HG03280 (cell line): ENCODE results near the gene SPRR2A.
"Not testable (repeated sequence)": the region's sequence is repeated elsewhere in the genome, so short reads cannot be mapped to it uniquely, and the experiment has no call there.

Source experiments
- ATAC-seq: cut with Tn5 transposase; IDR thresholded peaks from one replicate; pipeline ENCODE4 v1.9.1; 2021; ENCODE audit warnings: mild to moderate bottlenecking, moderate library complexity; ENCODE audit not compliant: unreplicated experiment

Gene SPRR2A

DNA sequence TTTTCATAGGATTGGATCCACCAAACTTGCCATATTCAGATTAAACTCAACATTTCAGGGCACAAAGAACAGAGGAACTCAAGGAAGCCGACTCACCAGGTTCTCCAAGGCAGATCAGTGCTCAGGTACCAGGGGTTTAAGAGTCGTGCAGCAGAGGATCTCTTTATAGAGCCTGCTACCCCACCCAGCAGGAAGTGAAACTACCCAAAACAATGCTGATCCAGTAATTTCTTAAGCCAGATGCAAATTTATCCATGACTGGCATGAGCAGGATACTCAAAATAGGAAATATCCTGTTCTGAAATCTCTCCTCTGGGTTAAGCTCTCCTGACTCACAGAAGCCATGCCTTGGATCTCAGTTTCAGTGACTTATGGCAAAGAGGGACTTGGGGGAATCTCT, at the start of gene SPRR2A:
Gene SPRR2A (minus strand): TSS at position 138 of the 400 bp plus-strand sequence. CDS start 777 bp downstream, outside the sequence.
- ATAC-seq: no peak

DNA sequence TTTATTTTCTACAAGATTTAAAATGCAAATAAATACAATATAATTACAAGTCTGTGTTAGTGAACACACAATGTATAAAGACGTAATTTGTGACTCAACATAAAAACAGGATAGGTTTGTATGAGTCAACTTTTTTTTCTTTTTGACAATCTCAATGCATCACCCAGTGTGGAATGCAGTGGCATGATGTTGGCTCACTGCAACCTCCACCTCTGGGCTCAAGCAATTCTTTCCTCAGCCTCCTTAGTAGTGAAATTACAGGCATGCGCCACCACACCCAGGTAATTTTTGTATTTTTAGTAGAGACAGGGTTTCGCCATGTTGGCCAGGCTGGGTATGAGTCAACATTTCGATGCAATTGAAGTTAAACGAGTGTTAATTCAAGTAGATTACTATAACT, 42.9 kb upstream of the SPRR2A start:
- ATAC-seq: no peak

DNA sequence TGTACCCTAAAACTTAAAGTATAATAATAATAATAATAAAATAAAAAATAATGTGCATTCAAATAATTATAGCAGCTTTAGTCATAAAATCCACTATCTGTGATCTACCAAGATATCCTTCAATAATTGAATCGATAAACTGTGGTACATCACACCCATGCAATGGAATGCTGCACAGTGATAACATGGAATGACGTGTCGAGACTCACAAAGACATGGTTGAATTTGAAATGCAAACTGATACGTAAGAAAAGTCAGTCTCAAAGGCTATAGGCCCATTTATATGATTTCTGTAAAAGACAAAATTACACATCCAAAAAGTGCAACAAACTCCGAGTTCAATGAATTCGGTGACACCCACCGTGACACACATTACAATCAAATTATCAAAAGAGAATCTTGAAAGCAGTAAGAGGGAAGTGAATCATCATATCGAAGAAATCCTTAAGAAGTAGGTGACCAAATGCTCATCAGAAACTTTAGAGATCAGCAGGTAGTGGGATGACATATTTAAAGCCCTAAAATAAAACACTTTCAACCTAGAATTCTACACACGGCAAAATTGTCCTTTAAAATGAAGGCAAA, 42.2 kb upstream of the SPRR2A start:
- ATAC-seq: no peak

DNA sequence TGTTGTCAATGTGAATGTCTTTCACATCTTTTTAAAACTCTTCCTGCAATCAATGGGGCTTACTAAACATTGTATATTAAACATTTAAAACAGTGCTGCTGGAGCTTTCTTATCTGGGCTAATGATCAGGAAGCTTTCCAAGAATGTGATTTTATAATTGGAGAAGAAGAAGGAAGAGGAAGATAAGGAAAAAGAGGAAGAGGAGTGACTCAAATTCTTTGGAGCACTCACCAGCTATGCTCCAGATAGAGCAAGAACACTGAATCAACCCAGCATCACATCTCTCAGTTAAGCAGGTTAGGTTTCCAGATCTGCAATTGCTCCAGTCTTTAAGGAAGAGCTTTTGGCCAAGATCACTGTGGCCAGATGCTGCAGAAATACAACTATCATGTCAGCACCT, 38.5 kb upstream of the SPRR2A start:
- no peak for ATAC-seq

DNA sequence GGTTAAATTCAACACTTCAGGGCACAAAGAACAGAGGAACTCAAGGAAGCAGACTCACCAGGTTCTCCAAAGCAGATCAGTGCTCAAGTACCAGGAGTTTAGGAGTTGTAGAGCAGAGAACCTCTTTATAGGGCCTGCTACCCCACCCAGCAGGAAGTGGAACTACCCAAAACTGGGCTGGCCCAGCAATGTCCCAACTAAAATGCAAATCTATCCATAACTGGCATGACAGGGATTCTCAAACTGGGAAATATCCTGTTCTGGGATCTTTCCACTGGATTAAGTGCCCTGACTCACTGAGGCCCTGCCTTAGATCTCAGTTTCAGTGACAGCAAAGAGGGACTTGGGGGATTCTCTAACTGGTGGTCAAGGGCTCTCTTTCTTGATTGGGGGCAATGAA, 37.1 kb upstream of the SPRR2A start, which contains the start of gene SPRR2E:
Gene SPRR2E (minus strand): TSS at position 101 of the 400 bp plus-strand sequence. CDS start 775 bp downstream, outside the sequence.
- ATAC-seq: no peak

DNA sequence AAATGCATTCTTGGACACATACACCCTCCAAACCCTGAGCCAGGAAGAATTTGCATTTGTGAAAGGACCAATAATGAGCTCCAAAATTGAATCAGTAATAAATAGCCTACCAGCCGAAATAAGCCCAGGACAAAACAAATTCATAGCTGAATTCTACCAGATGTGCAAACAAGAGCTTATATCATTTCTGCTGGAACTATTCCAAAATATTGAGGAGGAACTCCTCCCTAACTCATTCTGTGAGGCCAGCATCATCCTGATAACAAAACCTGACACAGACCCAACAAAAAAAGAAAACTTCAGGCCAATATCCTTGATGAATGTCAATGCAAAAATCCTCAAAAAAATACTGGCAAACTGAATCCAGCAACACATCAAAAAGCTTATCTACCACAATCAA, 30.3 kb upstream of the SPRR2A start:
- ATAC-seq: no peak

DNA sequence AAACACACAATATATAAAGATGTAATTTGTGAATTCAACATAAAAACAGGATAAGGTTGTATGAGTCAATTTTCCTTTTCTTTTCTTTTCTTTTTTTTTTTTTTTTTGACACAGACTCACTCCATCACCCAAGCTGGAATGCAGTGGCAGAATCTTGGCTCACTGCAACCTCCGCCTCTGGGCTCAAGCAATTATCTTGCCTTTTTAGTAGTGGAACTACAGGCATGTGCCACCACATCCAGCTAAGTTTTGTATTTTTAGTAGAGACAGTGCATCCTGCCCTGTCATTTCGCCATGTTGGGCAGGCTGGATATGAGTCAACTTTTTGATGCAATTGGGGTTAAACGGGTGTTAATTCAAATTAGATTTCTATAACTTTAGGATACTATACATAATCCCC, 24.4 kb upstream of the SPRR2A start:
- ATAC-seq: no peak

DNA sequence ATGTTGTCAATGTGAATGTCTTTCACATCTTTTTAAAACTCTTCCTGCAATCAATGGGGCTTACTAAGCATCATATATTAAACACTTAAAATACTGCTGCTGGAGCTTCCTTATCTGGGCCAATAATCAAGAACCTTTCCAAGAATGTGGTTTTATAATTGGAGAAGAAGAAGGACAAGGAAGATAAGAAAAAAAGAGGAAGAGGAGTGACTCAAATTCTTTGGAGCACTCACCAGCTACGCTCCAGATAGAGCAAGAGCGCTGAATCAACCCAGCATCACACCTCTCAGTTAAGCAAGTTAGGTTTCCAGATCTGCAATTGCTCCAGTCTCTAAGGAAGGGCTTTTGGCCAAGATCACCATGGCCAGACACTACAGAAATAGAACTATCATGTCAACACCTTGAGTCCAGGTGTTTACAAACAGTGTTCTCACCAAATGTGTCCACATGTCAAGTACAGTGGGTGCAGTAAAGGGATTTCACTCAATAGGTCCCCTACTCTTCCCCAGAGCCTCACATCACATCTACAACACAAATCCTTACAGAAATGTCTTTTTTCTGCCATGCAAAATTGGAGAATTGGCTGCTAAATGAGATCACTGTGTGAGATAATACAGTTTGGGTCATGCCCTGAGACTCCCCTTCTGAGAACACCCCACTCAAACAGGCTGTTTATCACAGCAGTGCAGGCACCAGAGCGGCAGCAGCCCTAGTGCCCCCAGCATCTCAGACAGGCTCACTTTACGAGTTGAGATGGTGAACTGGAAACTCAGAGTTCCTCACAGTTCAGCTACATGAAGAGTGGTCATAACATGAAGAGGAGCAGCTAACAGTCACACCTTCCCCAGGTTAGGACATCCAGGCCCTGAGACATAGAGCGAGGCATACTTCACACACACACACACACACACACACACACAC, 15.8 kb upstream of the SPRR2A start:
- no peak for ATAC-seq

DNA sequence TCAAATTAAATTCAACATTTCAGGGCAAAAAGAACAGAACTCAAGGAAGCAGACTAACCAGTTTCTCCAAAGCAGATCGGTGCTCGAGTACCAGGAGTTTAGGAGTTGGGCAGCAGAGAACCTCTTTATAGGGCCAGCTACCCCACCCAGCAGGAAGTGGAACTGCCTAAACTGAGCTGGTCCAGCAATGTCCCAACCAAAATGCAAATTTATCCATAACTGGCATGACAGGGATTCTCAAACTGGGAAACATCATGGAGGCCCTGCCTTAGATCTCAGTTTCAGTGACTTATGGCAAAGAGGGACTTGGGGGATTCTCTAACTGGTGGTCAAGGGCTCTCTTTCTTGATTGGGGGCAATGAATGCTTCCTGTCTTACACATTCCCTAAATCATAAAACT, 14.2 kb upstream of the SPRR2A start, which contains the start of gene SPRR2B:
Gene SPRR2B (minus strand): TSS at position 101 of the 400 bp plus-strand sequence. CDS start 772 bp downstream, outside the sequence.
- ATAC-seq: no peak

DNA sequence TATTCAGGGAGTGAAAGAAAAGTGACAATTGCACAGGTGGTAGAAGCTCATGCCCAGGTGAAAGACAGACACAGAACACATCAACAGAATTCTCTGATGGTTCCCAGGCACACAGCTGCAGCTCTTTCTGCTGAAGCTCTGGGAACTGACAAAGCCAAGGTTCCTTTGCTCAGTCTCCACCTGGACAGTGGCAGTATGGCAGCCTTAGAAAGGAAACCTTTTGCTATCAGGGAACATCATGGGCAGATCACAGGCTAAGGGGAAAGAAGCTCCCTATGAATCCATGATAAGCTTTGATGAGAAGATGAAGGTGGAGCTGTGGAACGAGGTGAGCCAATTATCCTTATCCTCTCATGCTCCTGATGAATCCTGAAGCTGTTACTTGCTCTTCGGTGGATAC, 12.9 kb upstream of the SPRR2A start:
- no peak for ATAC-seq

DNA sequence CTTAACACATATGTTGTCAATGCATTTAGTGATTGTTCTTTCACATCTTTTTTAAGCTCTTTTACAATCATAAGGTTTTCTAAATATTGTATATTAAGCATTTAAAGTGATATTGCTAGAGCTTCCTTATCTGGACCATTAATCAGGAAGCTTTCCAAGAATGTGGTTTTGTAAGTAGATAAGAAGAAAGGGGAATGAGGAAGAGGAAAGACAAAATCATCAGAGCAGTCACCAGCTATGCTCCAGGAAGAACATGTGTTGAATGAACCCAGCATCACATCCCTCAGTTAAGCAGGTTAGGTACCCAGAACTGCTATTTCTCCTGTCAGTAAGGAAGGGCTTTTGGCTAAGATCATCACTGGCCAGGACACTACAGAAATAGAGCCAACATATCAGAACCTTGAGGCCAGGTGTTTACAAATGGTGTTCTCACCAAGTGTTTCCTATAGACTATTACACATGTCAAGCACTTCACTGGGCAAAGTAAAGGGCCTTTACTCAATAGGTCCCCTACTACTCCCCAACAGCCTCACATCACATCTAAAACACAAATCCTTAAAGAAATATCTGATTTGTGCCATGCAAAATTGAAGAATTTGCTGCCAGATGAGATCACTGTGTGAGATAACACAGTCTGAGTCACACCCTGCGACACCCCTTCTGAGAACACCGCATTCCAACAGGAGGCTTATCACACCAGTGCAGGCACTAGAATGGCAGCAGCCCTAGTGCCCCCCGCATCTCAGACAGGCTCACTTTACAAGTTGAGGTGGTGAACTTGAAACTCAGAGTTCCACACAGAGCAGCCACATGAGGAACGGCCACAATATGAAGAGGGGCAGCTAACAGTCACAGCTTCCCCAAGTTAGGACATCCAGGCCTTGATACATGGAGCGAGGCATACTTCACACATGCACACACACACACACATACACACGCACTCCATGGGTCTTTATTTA, 1.8 kb upstream of the SPRR2A start:
- no peak for ATAC-seq

DNA sequence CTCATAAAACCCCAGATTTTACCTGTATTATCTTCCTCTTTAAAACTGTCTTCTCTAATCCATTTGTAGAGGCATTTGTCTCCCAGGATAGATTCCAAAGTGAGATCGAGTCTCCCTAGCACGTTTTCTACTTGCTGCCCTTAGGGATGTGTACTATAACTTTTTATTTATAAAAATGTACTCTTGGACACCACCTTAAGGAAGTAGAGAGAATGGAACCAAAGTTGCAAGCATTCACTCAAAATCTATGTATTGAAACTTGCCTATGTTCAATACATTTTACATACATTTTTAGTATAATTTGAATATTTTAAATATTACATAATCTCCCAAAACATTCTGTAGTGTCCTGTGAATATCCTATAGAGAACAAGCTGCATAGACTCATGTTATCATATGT, 842 bp upstream of the SPRR2A start:
- no peak for ATAC-seq

DNA sequence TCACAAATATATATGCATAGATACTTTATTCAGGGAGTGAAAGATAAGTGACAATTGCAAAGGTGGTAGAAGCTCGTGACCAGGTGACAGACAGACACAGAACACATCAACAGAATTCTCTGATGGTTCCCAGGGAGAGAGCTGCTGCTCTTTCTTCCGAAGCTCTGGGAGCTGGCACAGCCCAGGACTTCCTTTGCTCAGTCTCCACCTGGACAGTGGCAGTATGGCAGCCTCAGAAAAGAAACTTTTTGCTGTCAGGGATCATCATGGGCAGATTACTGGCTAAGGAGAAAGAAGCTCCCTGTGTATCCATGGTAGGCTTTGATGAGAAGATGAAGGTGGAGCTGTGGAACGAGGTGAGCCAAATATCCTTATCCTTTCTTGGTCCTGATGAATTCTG, 1.2 kb downstream of the SPRR2A start:
- not testable (repeated sequence) for ATAC-seq

DNA sequence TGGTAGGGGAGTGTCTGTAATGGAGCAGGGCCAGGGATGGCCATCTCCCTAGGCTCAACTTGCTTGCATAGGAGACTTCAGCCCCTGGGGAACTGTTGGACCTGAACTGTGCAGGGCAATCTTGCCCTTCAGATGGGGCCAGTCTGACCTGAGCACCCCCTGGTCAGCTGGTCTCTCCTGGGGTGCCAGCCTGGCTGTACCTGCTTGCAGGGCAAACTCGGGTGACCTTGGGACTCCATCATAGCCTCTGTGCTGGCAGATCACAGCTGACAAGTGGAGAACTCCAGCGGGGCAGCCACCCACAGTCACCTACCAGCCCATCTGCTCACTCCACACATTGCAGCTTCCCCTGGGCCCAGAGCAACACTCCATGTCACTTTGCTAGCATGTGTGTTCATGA, 8.1 kb downstream of the SPRR2A start:
- ATAC-seq: no peak

DNA sequence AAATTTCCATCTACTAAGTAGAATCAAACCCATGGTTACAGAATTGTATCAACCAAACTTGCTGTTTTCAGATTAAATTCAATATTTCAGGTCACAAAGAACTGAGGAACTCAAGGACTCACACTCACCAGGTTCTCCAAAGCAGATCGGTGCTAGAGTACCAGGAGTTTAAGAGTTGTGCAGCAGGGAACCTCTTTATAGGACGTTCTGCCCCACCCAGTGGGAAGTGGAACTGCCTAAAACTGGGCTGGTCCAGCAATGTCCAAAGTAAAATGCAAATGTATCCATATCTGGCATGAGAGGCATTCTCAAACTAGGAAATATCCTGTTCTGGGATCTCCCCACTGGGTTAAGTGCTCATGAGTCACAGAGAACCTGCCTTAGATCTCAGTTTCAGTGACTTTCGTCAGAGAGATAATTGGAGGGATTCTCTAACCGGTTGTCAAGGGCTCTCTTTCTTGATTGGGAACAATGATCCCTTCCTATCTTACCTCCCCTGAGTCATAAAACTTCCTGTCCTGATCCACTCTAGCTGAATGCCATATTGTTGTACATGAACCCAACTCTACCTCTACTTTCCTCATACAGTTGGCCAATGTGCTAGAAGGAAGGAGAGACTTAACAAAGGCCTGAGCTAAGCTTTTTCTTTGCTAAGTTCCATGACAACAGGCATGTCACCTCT, 16.2 kb downstream of the SPRR2A start, which contains the start of gene SPRR2D:
Gene SPRR2D (minus strand): TSS at position 171 of the 682 bp plus-strand sequence. CDS start 774 bp downstream, outside the sequence.
- ATAC-seq: no peak

DNA sequence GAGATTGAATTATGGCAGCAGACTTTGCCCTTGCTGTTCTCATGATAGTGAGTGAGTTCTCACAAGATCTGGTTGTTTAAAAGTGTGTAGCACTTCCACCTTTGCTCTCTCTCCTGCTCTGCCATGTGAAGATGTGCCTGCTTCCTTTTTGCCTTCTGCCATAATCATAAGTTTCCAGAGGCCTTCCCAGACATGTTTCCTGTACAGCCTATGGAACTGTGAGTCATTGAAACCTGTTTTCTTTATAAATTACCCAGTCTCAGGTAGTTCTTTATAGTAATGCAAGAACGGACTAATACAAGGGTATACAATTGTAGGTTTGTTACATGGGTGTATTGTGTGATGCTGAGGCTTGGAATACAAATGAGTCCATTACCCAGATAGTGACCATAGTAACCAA, 22.1 kb downstream of the SPRR2A start:
- ATAC-seq: no peak

DNA sequence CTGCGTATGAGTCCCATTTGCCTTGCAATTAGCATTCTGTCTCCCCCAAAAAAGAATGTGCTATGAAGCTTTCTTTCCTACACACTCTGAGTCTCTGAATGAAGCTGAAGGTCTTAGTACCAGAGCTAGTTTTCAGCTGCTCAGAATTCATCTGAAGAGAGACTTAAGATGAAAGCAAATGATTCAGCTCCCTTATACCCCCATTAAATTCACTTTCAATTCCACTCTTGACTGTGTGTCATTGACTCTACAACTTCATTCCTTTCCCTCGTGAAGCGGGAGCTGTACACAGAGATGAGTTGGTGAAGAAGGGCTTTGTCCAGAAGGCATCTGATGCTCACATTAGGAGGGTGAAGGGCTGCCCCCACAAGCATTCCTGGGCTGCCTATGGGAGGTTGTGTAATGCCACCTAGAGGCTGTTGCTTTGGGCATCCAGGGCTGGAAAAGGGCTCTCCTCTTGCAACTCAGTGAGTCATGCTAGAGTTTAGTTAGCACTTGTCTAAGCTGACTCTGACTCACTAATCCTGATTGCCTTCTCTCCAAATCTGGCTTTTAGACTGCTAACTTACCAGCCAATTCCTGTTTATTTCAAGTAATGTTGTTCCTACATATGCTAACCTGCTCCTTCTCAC, 24.5 kb downstream of the SPRR2A start:
- no peak for ATAC-seq

DNA sequence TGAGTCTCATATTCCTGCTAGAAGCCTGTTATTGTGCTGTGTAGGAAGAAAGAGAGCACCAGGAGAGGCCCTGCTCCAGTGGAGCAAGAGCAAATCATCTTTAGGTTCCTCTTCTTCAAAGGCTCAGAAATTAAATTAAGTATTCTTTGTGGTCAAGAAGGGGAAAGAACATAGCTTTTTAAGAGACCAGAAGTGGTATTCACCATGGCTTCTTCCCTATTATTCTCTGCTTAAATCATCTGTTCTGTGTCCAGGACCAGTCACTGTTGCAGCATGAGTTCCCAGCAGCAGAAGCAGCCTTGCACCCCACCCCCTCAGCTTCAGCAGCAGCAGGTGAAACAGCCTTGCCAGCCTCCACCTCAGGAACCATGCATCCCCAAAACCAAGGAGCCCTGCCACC, 25.2 kb downstream of the SPRR2A start:
- ATAC-seq: no peak

DNA sequence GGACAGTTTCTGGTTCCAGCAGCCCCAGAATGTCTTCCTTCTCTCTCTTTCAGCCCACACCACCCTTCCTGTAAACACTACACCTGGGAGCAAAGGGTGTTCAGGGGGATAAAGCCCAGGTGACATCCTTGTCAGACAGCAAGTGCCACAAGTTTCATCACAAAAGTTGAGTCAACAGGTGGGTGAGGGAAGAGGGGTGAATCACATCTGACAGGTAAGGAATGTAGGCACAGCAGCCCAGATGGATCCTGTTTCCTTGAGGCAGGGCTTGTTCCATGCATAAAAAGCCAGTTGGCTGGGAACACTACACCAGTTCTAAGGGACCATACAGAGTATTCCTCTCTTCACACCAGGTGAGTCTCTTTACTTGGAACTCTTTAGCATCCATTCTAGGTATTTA, 26.4 kb downstream of the SPRR2A start, which contains the start of gene SPRR1B:
Gene SPRR1B (plus strand): TSS at position 309 of the 400 bp plus-strand sequence. CDS start 1,143 bp downstream, outside the sequence.
- ATAC-seq: no peak

DNA sequence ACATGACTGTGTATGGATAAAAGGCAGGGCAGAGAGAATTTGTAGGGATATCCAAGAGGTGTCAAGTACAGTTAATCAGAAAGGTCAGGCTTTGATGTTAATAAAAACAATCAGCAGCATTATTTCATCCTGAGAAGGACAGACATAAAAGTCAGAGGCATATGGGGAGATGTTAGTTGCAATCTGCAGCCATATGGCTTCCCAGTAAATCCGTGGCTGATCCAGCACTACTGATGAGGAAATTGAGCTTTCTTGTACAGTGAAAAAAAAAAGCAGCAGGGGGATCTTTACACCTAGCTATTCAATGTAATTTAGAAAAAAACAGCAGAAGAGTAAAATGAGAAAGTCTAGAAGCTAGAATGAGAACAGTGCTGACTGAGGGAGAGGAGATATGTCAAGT, 28.5 kb downstream of the SPRR2A start:
- ATAC-seq: no peak
